SH-SY5Y (cell line): ENCODE results near the gene P2RY11.

Experiments used
- GATA2 ChIP-seq: IDR thresholded peaks from 2 replicates; pipeline ENCODE4 v1.6.1; 2011; ENCODE audit warnings: mild to moderate bottlenecking, low read depth, low read length
- GATA3 ChIP-seq: IDR thresholded peaks from 2 replicates; pipeline ENCODE4 v1.6.1; 2011; ENCODE audit warnings: low read depth, mild to moderate bottlenecking, low read length, moderate library complexity

P2RY11 gene, protein sequence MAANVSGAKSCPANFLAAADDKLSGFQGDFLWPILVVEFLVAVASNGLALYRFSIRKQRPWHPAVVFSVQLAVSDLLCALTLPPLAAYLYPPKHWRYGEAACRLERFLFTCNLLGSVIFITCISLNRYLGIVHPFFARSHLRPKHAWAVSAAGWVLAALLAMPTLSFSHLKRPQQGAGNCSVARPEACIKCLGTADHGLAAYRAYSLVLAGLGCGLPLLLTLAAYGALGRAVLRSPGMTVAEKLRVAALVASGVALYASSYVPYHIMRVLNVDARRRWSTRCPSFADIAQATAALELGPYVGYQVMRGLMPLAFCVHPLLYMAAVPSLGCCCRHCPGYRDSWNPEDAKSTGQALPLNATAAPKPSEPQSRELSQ

DNA sequence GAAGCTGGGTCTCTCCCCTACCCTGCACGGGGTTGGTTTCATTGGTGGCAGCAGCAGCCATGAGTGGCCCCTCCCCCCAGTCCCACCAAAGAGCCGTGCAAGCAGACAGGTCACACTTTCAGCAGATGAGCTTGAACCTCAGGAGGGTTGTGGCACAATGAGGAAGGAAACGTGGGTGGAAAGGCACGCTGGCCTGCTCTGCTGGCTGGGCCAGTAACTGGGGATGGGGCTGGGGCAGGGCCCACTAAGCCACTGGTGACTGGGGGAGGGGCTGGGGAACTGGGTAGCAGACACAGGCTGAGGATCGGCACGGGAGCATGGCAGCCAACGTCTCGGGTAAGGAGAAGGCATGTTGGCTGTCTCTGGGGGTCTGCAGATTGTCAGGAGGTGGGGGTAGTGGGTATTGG is at the start of gene P2RY11:
Gene P2RY11 (plus strand): TSS at position 289 of the 407 bp plus-strand sequence. CDS start 29 bp downstream, at position 318.
- TF ChIP-seq GATA3: no peak

DNA sequence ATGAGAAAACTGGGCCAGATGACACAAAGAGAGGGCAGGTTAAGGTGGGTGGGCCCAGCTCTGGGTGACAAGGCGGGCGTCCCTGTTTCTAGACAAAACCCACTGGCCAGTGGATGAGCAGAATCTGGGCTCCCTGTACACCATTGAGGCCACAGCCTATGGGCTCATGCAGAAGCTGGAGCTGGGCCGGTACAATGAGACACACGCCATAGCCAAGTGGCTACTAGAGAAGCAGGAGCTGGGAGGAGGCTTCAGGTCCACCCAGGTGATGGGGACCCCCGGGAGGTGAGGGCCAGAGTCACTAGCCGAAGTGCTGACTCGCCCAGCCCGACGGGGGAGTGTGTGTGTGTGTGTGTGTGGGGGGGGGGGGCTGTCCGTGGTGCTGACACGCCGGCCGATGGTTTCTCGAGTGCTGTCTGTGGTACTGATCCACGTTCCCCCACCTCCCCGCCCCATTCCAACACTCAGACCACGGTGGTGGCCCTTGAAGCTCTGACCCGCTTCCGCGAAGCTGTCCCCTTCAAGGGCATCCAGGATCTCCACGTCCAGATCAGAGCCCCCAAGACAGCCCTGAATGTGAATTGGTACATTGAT is 49.7 kb upstream of the P2RY11 start:
- TF ChIP-seq GATA2 (no peak), GATA3 (no peak)

DNA sequence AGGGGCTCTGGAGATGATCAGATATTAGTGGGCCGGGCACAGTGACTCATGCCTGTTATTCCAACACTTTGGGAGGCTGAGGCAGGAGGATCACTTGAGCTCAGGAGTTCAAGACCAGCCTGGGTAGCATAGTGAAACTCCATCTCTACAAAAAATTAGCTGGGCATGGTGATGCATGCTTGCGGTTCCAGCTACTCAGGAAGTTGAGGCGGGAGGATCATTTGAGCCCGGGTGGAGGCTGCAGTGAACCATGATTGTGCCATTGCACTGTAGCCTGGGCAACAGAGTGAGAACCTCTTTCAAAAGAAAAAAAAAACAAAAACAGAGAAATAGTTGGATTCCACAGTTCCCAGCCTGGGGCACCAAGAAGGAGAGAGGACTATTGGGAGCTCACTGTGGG is 43.3 kb upstream of the P2RY11 start:
- TF ChIP-seq GATA3: no peak
- TF ChIP-seq GATA2: no peak

DNA sequence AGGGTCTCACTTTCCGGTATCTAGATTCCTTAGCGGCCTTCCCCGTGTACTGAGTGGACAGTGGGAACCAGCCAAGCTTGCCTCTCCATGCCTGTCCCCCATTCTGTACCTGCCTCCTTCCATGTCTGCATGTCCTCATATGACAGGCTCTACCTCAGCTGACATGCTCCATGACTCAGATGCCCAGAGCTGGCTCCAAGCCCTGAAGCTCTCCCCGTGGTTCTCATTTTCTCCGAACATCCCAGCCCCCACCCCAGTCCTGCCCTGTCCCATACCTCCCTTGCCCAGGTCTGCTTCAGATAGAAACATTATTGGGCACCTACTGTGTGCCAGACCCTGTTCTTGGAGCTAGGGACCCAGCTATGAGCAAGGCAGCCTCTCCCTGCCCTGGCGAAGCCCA is 42.4 kb upstream of the P2RY11 start:
- TF ChIP-seq GATA2: no peak
- no peak for TF ChIP-seq GATA3

DNA sequence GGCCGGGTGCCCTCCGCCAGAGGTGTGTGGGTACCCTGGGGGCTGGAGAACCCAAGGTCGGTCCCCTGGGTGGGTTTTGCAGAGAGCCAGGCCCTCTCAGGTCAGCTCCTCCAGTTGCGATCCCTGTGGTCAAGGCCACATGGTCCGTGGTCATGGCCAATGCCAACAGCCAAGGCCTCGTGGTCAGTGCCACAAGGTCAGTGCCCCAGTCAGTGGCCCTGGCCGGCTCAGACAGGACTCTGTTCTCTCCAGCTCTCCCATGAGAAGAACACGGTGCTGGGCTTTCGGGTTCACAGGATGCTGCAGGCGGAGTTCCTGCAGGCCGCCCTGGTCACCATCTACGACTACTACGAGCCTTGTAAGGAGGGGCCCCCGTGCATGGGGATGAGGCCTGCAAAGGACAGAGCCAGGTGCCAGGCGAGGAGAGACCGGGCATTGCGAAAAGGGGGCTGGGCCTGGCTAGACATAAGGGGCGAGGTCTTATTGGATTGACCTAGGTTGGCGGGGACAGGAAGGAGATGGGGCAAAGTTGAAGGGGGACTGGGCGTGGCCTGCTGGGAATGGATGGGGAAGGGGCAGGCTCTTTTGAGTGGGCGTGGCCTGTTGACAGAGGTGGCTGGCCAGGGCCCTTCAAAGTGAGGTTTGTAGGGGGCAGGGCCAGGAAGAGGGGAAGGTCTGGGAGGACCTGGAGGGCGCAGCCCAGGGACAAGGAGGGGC is 40.6 kb upstream of the P2RY11 start:
- no peak for TF ChIP-seq GATA3
- TF ChIP-seq GATA2: no peak

DNA sequence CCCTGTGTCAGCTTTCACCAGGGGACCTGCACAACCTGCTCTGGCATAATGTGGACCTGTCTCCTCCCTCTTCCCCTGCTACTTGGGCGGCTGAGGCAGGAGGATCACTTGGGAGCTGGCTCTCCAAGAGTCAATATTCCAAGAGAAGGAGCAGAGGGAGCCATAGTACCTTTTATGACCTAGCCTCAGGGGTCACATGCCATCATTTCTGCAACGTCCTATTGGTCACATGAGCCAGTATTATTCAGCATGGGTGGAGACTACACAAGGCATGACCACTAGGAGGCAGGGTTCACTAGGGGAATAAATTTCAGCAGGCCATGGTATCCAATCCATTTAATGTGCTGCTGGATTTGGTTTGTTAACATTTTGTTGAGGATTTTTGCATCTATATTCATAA is 37.3 kb upstream of the P2RY11 start:
- TF ChIP-seq GATA3 (no peak), GATA2 (no peak)

DNA sequence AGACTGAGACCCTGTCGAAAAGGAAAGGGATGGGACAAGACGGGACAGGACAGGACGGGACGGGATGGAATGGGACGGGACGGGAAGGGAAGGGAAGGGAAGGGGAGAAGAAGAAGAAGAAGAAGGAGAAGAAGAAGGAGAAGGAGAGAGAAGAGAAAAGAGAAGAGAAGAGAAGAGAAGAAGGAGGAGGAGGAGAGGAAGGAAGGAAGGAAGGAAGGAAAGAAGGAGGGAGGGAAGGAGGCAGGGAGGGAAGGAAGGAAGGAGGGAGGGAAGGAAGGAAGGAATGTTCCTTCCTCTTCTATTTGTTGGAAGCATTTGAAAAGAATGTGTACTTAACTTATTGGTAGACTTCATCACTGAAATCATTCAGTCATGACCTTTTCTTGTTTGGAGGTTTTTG is 35.0 kb upstream of the P2RY11 start:
- TF ChIP-seq GATA2: no peak
- no peak for TF ChIP-seq GATA3

DNA sequence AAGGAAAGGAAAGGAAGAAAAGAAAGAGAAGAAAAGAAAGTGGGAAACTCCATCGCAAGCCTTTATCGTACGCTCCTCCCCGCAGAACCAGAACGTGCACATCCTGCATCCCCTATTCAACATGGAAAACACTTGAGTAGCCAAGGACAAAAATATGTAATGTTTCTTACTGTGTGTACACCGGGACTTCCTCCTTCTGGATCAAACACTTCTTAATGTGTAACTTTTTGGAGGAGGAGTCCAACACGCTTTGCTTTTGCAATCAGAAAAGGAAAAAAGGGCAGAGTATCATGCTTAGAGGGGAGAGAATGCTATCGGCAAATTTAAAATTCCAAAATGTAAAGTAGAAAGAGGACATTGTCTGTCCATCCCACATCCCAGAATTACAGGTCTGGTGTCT is 33.2 kb upstream of the P2RY11 start:
- TF ChIP-seq GATA2 (no peak), GATA3 (no peak)

DNA sequence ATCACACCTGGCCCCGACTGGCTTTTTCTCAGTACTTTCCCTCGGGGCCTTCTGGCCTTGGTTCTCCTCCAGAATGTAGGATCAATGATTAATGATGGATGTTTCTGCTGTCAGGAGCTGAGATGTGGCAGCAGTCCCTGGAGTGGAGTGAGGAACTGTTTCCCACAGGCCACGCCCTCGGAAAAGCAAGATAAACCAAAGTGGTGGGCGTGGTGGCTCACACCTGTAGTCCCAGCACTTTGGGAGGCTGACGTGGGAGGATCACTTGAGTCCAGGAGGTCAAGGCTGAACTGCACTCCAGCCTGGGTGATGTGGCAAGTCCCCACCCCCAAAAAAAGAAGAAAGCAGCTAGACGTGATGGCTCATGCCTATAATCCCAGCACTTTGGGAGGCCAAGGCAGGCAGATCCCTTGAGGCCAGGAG is 32.5 kb upstream of the P2RY11 start:
- no peak for TF ChIP-seq GATA3
- TF ChIP-seq GATA2: no peak

DNA sequence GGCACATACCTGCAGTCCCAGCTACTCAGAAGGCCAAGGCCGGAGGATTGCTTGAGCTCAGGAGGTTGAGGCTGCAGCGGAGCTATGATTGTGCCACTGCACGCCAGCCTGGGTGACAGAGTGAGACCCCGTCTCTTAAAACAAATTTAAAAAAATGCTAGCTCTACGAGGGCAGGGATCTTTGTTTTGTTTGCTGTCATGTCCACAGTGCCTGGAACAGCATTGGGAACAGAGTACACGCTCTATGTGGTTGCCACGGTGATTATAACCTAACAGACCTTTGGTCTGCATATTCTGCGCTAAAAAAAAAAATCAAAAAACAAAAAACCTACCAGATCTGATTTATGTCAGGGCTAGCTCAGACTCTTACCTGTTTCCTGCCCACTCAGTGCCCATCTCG is 27.6 kb upstream of the P2RY11 start:
- TF ChIP-seq GATA3 (no peak), GATA2 (no peak)

DNA sequence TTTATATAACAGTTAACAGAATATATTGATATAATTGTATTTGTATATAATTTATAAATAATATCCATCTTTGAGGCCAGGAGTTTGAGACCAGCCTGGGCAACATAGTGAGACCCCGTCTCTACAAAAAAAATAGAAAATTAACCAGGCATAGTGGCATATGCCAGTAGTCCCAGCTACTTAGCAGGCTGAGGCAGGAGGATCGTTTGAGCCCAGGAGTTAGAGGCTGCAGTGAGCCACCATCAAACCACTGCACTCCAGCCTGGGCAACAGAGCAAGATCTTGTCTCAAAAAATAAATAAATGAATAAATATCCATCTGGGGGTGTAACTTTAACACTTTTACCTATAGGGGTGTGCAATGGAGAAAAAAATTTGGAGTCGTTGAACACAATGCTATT is 26.7 kb upstream of the P2RY11 start:
- TF ChIP-seq GATA2: no peak
- TF ChIP-seq GATA3: no peak

DNA sequence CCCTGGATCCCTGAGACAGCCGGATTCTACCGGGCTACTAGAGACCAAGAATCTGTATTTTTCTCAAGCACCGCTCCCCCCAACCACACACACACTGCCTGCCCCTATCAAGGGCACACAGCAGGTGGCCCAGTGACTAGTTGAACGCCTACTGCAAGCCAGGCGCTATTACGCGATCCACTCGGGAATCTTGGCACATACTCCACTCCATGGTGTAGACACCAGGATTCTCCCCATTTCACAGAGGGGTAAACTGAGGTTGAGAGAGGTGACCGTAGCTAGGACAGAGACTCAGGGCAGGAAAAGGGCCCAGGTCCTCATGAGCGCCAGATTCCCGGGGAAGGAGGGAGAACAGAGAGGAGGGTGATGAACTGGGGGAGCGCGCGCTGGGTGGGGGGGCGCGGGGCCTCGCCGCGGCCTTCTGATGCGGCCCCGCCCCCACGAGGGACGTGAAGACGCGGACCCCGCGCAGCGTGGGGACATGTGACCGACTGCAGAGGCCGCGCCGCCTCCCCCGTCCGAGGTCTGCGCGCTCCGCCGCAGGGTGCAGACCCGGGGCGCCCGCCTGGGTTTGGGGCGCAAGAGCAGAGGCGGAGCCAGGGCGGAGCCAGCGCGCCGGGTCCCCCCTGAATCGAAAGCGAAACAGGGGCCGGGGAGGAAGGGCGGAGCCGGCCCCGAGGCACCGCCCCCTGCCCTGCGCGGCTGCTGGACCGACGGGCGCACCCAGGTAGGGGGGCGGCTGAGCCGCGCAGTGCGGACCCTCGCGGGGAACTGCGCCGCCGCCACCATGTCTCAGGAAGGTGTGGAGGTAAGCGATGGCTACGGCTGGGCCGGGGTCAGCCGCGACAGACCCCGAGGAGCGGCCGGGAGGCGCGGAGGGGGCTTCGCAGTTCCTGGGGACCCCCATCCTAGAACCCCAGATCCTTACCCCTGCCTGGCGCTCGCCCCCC is 25.6 kb upstream of the P2RY11 start, which contains the start of gene SHFL:
Gene SHFL (plus strand): TSS at position 677 of the 950 bp plus-strand sequence. CDS start 111 bp downstream, at position 788.
- TF ChIP-seq GATA2 (no peak), GATA3 (no peak)

DNA sequence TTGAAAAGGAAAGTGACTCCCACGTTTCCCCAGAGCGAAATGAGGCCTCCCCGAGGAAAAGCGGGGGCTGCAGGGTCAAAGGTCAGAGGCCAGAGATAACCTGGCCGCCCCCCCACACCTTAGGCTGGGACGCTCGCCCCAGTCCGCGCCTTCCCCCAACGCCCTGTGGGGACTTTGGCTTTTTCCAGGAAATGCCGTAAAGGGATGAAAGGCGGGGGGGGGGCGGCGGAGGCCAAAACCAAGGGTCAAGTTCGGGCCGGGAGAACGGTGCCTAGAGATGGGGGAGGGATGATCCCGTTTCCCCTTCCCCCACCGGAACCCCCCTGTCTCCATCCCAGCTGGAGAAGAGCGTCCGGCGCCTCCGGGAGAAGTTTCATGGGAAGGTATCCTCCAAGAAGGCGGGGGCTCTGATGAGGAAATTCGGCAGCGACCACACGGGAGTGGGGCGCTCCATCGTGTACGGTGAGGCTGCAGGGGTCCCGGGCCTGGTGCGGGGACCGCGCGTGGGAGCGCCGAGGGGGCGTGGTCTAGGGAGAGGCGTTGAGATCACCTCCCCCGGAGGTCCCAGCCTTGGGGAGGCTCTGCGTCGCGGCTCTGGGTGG is 24.8 kb upstream of the P2RY11 start:
- TF ChIP-seq GATA2 (no peak), GATA3 (no peak)
